Fibroblast of lung (primary cell): Measurements from ENCODE around the gene RPL14.
"Not testable (repeated sequence)": the region's sequence is repeated elsewhere in the genome, so short reads cannot be mapped to it uniquely, and the experiment has no call there.

ENCODE experiments used
- CTCF ChIP-seq, 2 donors: IDR thresholded peaks in 1 of 2; conservative IDR thresholded peaks in 1 of 2; 1 replicate in 1 of 2; 2 replicates in 1 of 2; pipeline ENCODE4 v1.5.1; 2011 to 2012; ENCODE audit warnings: low read length in 2 of 2, control low read depth in 1 of 2, inconsistent platforms in 1 of 2, low read depth in 1 of 2, mild to moderate bottlenecking in 1 of 2
- EZH2 ChIP-seq: IDR thresholded peaks from 2 replicates; pipeline ENCODE4 v1.5.1; 2012; ENCODE audit warnings: low read length, control low read depth, mild to moderate bottlenecking; ENCODE audit errors: missing control alignments

- TF ChIP-seq CTCF (conservative IDR thresholded peaks at IDR 0.05 in 1 of 2, IDR thresholded peaks at IDR 0.05 in 1 of 2; ENCODE audit: low read depth in 1 of 2, low read length in 2 of 2); EZH2: not testable (repeated sequence)
These were observed 3.3 kb downstream of the RPL14 start for GRCh38 chr3:40460481-40460880.
